K562 (cell line): ENCODE data around the gene HYPK. TPM values are rescaled to one million over a fixed set of nuclear protein-coding genes. Genes with fewer than 3 reads are reported as not detected.

Experiments used
- ARHGAP35 ChIP-seq: fragments of 450-650 bp; IDR thresholded peaks from 2 replicates; pipeline ENCODE4 v1.6.1; 2018; ENCODE audit not compliant: partially characterized antibody
- CBX8 ChIP-seq: fragments of 200-600 bp; sonication (generic); IDR thresholded peaks from 2 replicates; pipeline ENCODE4 v1.6.1; 2012; ENCODE audit warnings: borderline replicate concordance, mixed run types, low read depth, mild to moderate bottlenecking, moderate library complexity, mixed read lengths, low read length, control low read depth, inconsistent platforms; ENCODE audit not compliant: poor library complexity, severe bottlenecking; ENCODE audit errors: extremely low read depth
- CCAR2 ChIP-seq: fragments of 200-400 bp; formaldehyde crosslinking; IDR thresholded peaks from 2 replicates; pipeline ENCODE4 v1.6.1; 2017; ENCODE audit warnings: mild to moderate bottlenecking, low read depth, low read length
- CHAMP1 ChIP-seq: fragments of 450-650 bp; IDR thresholded peaks from 2 replicates; pipeline ENCODE4 v1.6.1; 2016; ENCODE audit warnings: mild to moderate bottlenecking
- EGR1 ChIP-seq: fragments of 450-650 bp; conservative IDR thresholded peaks from 2 replicates; pipeline ENCODE4 v1.6.1; 2017; ENCODE audit warnings: mild to moderate bottlenecking
- EHMT2 ChIP-seq: fragments of 450-650 bp; IDR thresholded peaks from 2 replicates; pipeline ENCODE4 v1.6.1; 2018; ENCODE audit warnings: antibody characterized with exemption
- GTF2A2 ChIP-seq: IDR thresholded peaks from 2 replicates; pipeline ENCODE4 v1.6.1; 2016; ENCODE audit warnings: mild to moderate bottlenecking, missing genetic modification characterization, missing compliant biosample characterization
- GTF2B ChIP-seq: IDR thresholded peaks from 2 replicates; pipeline ENCODE4 v1.6.1; 2011; ENCODE audit not compliant: insufficient read length; ENCODE audit errors: extremely low read depth
- IFI16 ChIP-seq: fragments of 250-450 bp; sonication (Bioruptor Pico); IDR thresholded peaks from 2 replicates; pipeline ENCODE4 v2.1.2; 2022; ENCODE audit warnings: mild to moderate bottlenecking, inconsistent platforms
- NELFE ChIP-seq: IDR thresholded peaks from 2 replicates; pipeline ENCODE4 v1.6.1; 2011; ENCODE audit warnings: mild to moderate bottlenecking; ENCODE audit not compliant: insufficient read depth, insufficient read length
- PHF8 ChIP-seq: fragments of 200-600 bp; sonication (generic); IDR thresholded peaks from 2 replicates; pipeline ENCODE4 v1.6.1; 2012; ENCODE audit warnings: mixed run types, mild to moderate bottlenecking, inconsistent platforms, low read length, moderate library complexity, borderline replicate concordance
- RBBP5 ChIP-seq: fragments of 200-600 bp; sonication (generic); IDR thresholded peaks from 2 replicates; pipeline ENCODE4 v1.6.1; 2012; ENCODE audit warnings: borderline replicate concordance, mild to moderate bottlenecking, low read length, control low read depth, inconsistent platforms; ENCODE audit not compliant: insufficient read depth, poor library complexity, severe bottlenecking
- SP1 ChIP-seq: sonication (generic); formaldehyde crosslinking; IDR thresholded peaks from 2 replicates; pipeline ENCODE4 v1.8.1; 2022; ENCODE audit warnings: mild to moderate bottlenecking, missing genetic modification reagents
- SRF ChIP-seq, 2 experiments: fragments of 250-450, 450-650 bp in 1 of 2; sonication (Bioruptor Pico) in 1 of 2; sonication (generic) in 1 of 2; formaldehyde crosslinking; IDR thresholded peaks; 2 replicates each; pipeline versions ENCODE4 v1.5.0 to v1.5.1; 2020 to 2022; ENCODE audit warnings: mild to moderate bottlenecking in 1 of 2, missing genetic modification reagents in 1 of 2
- TRIM24 ChIP-seq, 2 experiments: fragments of 450-650 bp; IDR thresholded peaks; 2 replicates each; pipeline ENCODE4 v1.6.1; 2016
- ZNF140 ChIP-seq: fragments of 250-450 bp; sonication (Bioruptor Pico); IDR thresholded peaks from 2 replicates; pipeline ENCODE4 v1.8.0; 2021; ENCODE audit warnings: moderate library complexity, mild to moderate bottlenecking, inconsistent platforms
- ZNF253 ChIP-seq: fragments of 250-450 bp; sonication (Bioruptor Pico); conservative IDR thresholded peaks from 2 replicates; pipeline ENCODE4 v1.6.1; 2021; ENCODE audit warnings: mild to moderate bottlenecking
- ZNF696 ChIP-seq: fragments of 250-450 bp; sonication (Bioruptor Pico); conservative IDR thresholded peaks from 2 replicates; pipeline ENCODE4 v1.4.0; 2020; ENCODE audit warnings: mild to moderate bottlenecking, moderate library complexity
- polyA plus RNA-seq, 8 experiments: library from polyadenylated mRNA; depleted of rRNA in 4 of 8; stranded (reverse) in 5 of 8; unstranded in 3 of 8; fragments of >200 nt; fragmentation: Nextera tagmentation in 2 of 8; fragmentation: Illumina TruSeq in 1 of 8; extraction: Ambion mirVana in 2 of 8; extraction: Trizol in 1 of 8; gene quantifications; 2 replicates each; pipeline versions ENCODE4 v1.2.1 to v1.2.3, GENCODE V29; 2011 to 2014; ENCODE audit warnings: inconsistent platforms in 1 of 8, missing spikeins in 1 of 8
- total RNA-seq, 7 experiments: library from RNA; depleted of rRNA in 6 of 7; stranded (reverse); fragments of >200 nt in 6 of 7; fragmentation: Illumina TruSeq in 2 of 7; extraction: Trizol in 2 of 7; gene quantifications; 2 replicates each; pipeline versions ENCODE4 v1.2.1 to v1.2.3, GENCODE V29; 2011 to 2021; ENCODE audit warnings: low replicate concordance in 1 of 7
- TF ChIP-seq, protein P1 (sequence below): sonication (generic); formaldehyde crosslinking; IDR thresholded peaks from 2 replicates; pipeline ENCODE4 v1.8.0; 2022; ENCODE audit warnings: mild to moderate bottlenecking, missing genetic modification reagents
- TF ChIP-seq, protein P2 (sequence below): fragments of 450-650 bp; formaldehyde crosslinking; IDR thresholded peaks from 2 replicates; pipeline ENCODE4 v1.4.0; 2022; ENCODE audit warnings: missing genetic modification characterization

HYPK gene
- total and polyA plus RNA-seq, 9 of the 15 experiments (the other 6 are each of a cell fraction or from before 2014, with no cell fraction given): 7.2 to 28.0 (median 21.1) TPM

- TF ChIP-seq CHAMP1 (no peak), CBX8 (no peak), EGR1 (no peak), IFI16 (CRISPR knock-in tag) (no peak), CCAR2 (no peak), EHMT2 (no peak), SRF (CRISPR knock-in tag; IDR thresholded peaks at IDR 0.05) (peak; percentile 10 to 87; a peak in 2 of 4 replicates), ARHGAP35 (no peak), ZNF140 (CRISPR knock-in tag) (no peak), PHF8 (peak; percentile 84; the same call in 1 of the 2 replicates), ZNF253 (no peak), GTF2A2 (tag) (no peak), TRIM24 (IDR thresholded peaks at IDR 0.05) (no peak; a peak in 1 of 4 replicates), GTF2B (no peak), RBBP5 (peak; percentile 31), ZNF696 (CRISPR knock-in tag) (no peak), SP1 (CRISPR knock-in tag) (peak; percentile 48; the same call in 1 of the 2 replicates), NELFE (no peak)
- TF ChIP-seq, protein P1, sequence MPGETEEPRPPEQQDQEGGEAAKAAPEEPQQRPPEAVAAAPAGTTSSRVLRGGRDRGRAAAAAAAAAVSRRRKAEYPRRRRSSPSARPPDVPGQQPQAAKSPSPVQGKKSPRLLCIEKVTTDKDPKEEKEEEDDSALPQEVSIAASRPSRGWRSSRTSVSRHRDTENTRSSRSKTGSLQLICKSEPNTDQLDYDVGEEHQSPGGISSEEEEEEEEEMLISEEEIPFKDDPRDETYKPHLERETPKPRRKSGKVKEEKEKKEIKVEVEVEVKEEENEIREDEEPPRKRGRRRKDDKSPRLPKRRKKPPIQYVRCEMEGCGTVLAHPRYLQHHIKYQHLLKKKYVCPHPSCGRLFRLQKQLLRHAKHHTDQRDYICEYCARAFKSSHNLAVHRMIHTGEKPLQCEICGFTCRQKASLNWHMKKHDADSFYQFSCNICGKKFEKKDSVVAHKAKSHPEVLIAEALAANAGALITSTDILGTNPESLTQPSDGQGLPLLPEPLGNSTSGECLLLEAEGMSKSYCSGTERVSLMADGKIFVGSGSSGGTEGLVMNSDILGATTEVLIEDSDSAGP (CRISPR knock-in tag): no peak
- TF ChIP-seq, protein P2, sequence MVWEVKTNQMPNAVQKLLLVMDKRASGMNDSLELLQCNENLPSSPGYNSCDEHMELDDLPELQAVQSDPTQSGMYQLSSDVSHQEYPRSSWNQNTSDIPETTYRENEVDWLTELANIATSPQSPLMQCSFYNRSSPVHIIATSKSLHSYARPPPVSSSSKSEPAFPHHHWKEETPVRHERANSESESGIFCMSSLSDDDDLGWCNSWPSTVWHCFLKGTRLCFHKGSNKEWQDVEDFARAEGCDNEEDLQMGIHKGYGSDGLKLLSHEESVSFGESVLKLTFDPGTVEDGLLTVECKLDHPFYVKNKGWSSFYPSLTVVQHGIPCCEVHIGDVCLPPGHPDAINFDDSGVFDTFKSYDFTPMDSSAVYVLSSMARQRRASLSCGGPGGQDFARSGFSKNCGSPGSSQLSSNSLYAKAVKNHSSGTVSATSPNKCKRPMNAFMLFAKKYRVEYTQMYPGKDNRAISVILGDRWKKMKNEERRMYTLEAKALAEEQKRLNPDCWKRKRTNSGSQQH: peak; percentile 69; the same call in 1 of the 2 replicates
Measured at GRCh38 chr15:43800286-43801141, at the start of gene HYPK (continued).
